Measurements from ENCODE around the gene TEX2.

The TEX2 gene

DNA sequence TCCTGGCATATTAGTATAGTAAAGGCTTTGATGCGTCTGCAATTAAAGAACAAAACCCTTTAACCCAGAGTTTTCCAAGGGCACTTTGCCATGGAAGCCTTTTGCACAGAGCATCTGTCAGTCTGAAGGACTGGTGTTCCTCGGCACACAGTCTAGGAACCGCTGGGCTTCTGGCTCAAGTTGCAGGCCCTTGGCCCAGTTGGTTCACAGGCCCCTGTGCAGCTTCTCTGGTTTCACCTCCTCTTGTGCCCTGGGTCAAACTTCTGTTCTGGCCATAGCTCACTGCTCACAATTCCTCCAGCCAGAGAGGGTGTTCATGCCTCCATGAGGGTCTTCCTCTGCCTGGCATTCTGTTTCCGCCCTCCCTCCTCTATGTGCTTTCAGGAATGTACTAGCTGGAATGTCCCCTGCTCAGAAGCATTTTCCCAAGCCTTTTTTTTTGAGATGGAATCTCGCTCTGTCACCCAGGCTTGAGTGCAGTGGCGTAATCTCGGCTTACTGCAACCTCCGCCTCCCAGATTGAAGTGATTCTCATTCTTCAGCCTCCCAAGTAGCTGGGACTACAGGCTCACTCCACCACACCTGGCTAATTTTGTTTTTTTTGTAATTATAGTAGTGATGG lies 34.5 kb upstream of the TEX2 start:
- DNase-seq (ENCODE audit: low read depth) = no peak
- TF ChIP-seq, protein P1, sequence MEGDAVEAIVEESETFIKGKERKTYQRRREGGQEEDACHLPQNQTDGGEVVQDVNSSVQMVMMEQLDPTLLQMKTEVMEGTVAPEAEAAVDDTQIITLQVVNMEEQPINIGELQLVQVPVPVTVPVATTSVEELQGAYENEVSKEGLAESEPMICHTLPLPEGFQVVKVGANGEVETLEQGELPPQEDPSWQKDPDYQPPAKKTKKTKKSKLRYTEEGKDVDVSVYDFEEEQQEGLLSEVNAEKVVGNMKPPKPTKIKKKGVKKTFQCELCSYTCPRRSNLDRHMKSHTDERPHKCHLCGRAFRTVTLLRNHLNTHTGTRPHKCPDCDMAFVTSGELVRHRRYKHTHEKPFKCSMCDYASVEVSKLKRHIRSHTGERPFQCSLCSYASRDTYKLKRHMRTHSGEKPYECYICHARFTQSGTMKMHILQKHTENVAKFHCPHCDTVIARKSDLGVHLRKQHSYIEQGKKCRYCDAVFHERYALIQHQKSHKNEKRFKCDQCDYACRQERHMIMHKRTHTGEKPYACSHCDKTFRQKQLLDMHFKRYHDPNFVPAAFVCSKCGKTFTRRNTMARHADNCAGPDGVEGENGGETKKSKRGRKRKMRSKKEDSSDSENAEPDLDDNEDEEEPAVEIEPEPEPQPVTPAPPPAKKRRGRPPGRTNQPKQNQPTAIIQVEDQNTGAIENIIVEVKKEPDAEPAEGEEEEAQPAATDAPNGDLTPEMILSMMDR (IDR thresholded peaks at IDR 0.05; ENCODE audit: low read length, missing control alignments) = no peak
- H3K4me3 ChIP-seq (replicated peaks; ENCODE audit: low read depth, low read length) = no peak overlapping the region

DNA sequence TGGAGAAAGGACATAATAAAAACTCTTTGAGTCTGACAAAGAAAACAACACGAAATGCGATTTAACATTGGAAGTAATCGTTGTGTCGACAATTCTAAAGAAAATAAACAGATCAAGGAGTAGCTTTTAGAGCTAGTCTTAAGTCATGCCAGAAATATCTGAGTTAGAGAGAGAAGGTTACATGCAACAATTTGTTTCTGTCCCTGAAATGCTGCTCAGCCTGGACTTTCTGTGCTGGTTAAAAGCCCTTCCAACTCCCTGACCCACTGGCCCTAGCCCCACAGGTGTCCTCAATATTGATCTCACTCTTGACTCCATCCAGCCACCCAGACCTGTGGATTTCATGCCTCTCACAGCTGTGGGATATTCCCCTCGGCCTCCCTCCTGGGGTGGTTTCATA lies 33.2 kb upstream of the TEX2 start:
- DNase-seq (ENCODE audit: low read depth) = no peak
- TF ChIP-seq, protein P1 (IDR thresholded peaks at IDR 0.05; ENCODE audit: low read length, missing control alignments) = no peak
- H3K4me3 ChIP-seq (replicated peaks; ENCODE audit: low read depth, low read length) = no peak overlapping the region

DNA sequence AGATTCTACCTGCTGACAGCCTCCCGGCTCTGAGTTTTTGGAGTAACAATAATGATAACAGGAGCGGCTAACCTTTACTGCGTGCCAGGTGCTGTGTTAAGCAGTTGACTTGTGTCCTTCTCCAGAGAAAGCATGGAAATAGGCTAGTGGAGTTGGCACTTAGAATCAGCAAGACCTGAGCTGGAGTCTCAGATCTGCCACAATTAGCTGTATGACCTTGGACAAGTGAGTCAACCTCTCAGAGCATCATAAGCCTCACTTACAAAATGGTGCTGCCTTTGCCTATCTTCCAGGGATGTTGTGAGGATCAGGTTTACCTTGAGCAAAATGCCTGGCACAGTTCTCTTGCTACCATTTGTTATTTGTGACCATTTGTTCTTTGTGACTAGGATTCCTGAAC lies 32.1 kb upstream of the TEX2 start:
- TF ChIP-seq, protein P1 (IDR thresholded peaks at IDR 0.05; ENCODE audit: low read length, missing control alignments) = no peak
- no peak for DNase-seq (ENCODE audit: low read depth)

DNA sequence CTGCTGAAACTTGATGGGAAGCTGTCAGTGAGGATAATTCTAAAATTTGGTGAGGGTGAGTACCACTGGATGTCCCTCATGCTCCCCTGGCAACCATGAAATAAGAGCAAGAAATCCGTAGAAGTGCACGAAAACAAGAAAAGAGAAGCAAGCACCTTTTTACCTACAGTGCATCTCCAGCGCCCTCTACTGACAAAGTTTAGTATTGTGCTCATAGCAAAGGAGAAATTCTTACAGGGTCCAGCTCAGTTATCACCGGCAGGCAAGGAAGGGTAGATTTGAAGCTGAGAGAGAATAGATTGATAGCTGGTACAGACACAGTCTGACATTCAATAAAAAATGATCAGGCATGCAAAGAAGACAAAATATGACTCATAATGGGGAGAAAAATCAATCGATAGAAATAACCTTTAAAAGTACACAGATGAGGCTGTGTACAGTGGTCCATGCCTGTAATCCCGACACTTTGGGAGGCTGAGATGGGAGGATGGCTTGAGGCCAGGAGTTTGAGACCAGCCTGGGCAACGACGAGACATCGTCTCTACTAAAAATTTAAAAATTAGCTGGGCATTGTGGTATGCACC lies 28.3 kb upstream of the TEX2 start:
- H3K4me3 ChIP-seq (replicated peaks; ENCODE audit: low read depth, low read length) = no peak overlapping the region
- TF ChIP-seq, protein P1 (IDR thresholded peaks at IDR 0.05; ENCODE audit: low read length, missing control alignments) = peak; percentile 46
- no peak for DNase-seq (ENCODE audit: low read depth)

More for the DNA sequence above, 32.1 kb upstream of the TEX2 start:
- no peak overlapping the region for H3K4me3 ChIP-seq (replicated peaks; ENCODE audit: low read depth, low read length)

DNA sequence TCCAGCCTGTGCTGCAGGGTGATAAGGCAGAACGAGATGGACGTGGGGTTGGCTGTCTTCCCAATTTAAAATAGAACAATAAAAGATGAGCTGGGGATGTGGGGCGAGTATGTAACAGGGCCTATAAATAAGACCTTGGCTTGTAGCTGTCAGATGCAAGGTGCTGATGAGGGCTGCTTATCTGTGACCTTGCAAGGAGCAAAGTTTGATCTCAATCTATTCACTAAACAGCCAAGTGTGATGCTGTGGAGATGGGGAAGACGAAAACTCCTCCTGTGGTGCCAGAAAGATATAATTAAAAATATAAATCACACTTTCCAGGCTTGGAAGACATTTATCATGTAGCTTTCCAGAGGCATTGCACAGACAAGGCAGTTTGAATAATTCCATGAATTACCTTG lies 26.7 kb upstream of the TEX2 start:
- TF ChIP-seq, protein P1 (IDR thresholded peaks at IDR 0.05; ENCODE audit: low read length, missing control alignments) = no peak
- H3K4me3 ChIP-seq (replicated peaks; ENCODE audit: low read depth, low read length) = no peak overlapping the region
- DNase-seq (ENCODE audit: low read depth) = no peak

DNA sequence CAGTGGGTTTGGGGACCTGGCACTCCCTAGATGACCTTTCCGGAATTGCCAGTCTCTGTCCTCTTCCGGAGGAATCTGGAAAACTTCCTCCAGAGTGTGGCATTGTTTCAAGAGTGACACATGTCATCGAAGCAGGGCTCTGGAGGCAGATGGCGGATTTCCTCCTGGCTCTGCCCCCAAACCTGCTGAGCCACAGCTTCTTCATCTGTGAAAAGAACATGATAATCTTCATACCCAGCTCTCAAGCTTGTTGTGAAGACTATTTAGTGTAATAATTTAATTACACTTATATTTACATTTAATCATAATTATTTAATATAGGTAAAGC lies 19.7 kb upstream of the TEX2 start:
- TF ChIP-seq, protein P1 (IDR thresholded peaks at IDR 0.05; ENCODE audit: low read length, missing control alignments) = no peak
- no peak overlapping the region for H3K4me3 ChIP-seq (replicated peaks; ENCODE audit: low read depth, low read length)
- no peak for DNase-seq (ENCODE audit: low read depth)
